A673 (cell line): ENCODE results near the gene ADI1. TPM values are rescaled to one million over a fixed set of nuclear protein-coding genes. Genes with fewer than 3 reads are reported as not detected.

Experiments
- BruUV-seq: library from RNA; stranded (reverse); fragments of 400-500 nt; replicated peaks from 2 replicates; lab custom pipeline; 2021; lab: Mats Ljungman, UMichigan
- CTCF ChIA-PET: fragments of 300-600 bp; sonication (Branson Sonifier 250); formaldehyde crosslinking; loops from one replicate; lab custom pipeline; 2022; ENCODE audit warnings: antibody characterized with exemption; lab: Charles Lee
- POLR2A ChIA-PET: fragments of 300-600 bp; sonication (Branson Sonifier 250); formaldehyde crosslinking; loops from one replicate; lab custom pipeline; 2022; ENCODE audit warnings: antibody characterized with exemption; ENCODE audit not compliant: low non-redundant PET; lab: Charles Lee
- DNase-seq: peaks from one replicate; pipeline ENCODE4 v3.0.0-alpha.2; 2015; ENCODE audit warnings: low spot score
- H3K27ac ChIP-seq: fragments of 200-600 bp; sonication (generic); 2 replicates; pipeline ENCODE4 v1.5.1; 2016; ENCODE audit warnings: mixed run types, low read depth, mild to moderate bottlenecking, mixed read lengths, antibody characterized with exemption, low read length; ENCODE audit not compliant: poor library complexity, severe bottlenecking
- H3K27me3 ChIP-seq: fragments of 200-600 bp; sonication (generic); replicated peaks from 2 replicates; pipeline ENCODE4 v1.6.1; 2017; ENCODE audit warnings: mixed run types, low read depth, mild to moderate bottlenecking, mixed read lengths, antibody characterized with exemption, low read length; ENCODE audit not compliant: insufficient read depth, poor library complexity
- H3K36me3 ChIP-seq: fragments of 200-600 bp; sonication (generic); 2 replicates; pipeline ENCODE4 v1.6.1; 2016; ENCODE audit warnings: mixed run types, mild to moderate bottlenecking, mixed read lengths, antibody characterized with exemption, low read length; ENCODE audit not compliant: insufficient read depth, poor library complexity, severe bottlenecking
- H3K4me1 ChIP-seq: fragments of 200-600 bp; sonication (generic); 2 replicates; pipeline ENCODE4 v1.6.1; 2017; ENCODE audit warnings: mixed run types, mild to moderate bottlenecking, mixed read lengths, antibody characterized with exemption, low read length; ENCODE audit not compliant: insufficient read depth, poor library complexity, severe bottlenecking
- H3K4me3 ChIP-seq: fragments of 200-600 bp; sonication (generic); 2 replicates; pipeline ENCODE4 v1.5.1; 2016; ENCODE audit warnings: low read depth, mixed run types, mild to moderate bottlenecking, mixed read lengths, low read length; ENCODE audit not compliant: poor library complexity, severe bottlenecking
- H3K9me3 ChIP-seq: fragments of 200-600 bp; sonication (generic); 2 replicates; pipeline ENCODE4 v1.6.1; 2016; ENCODE audit warnings: mixed run types, low read depth, mild to moderate bottlenecking, mixed read lengths, antibody characterized with exemption, low read length; ENCODE audit not compliant: poor library complexity, severe bottlenecking
- EZH2 ChIP-seq: fragments of 200-600 bp; sonication (generic); IDR thresholded peaks from 2 replicates; pipeline ENCODE4 v1.6.1; 2017; ENCODE audit warnings: borderline replicate concordance, low read depth, mild to moderate bottlenecking, mixed read lengths, antibody characterized with exemption, low read length; ENCODE audit not compliant: poor library complexity, severe bottlenecking
- intact Hi-C: fragments of 100-400 bp; cut with micrococcal nuclease; formaldehyde crosslinking; loops from one replicate; pipeline ENCODE4 v1.10.0; 2022; ENCODE audit not compliant: unreplicated experiment
- total RNA-seq: library from RNA; stranded (reverse); gene quantifications from 2 replicates; pipeline ENCODE4 v1.2.3, GENCODE V29; 2021
- TF ChIP-seq, protein P1 (sequence below): fragments of 300-800, 200-600 bp; sonication (generic); conservative IDR thresholded peaks from 2 replicates; pipeline ENCODE4 v1.5.1; 2017; ENCODE audit warnings: low read depth, mild to moderate bottlenecking, antibody characterized with exemption, low read length, moderate library complexity, mixed read lengths

ADI1 gene
- total RNA-seq, 1 experiment from 2014 or later = 68.3 TPM

GRCh38 chr2:3523551-3524041 is 4.3 kb upstream of the ADI1 start:
- Histone ChIP-seq H3K27ac (no peak overlapping the region), H3K4me3 (no peak overlapping the region), H3K4me1 (peaks cover 12% of the 10 kb centered on the region), H3K9me3 (no peaks in the 10 kb centered on the region), H3K27me3 (no peaks in the 10 kb centered on the region), H3K36me3 (no peaks in the 10 kb centered on the region)
- no TSS peak for BruUV-seq
- CTCF ChIA-PET = no interaction called here
- POLR2A ChIA-PET = no interaction called here
- DNase-seq = no peak
- intact Hi-C loops = no loop called here
- TF ChIP-seq, protein P1, sequence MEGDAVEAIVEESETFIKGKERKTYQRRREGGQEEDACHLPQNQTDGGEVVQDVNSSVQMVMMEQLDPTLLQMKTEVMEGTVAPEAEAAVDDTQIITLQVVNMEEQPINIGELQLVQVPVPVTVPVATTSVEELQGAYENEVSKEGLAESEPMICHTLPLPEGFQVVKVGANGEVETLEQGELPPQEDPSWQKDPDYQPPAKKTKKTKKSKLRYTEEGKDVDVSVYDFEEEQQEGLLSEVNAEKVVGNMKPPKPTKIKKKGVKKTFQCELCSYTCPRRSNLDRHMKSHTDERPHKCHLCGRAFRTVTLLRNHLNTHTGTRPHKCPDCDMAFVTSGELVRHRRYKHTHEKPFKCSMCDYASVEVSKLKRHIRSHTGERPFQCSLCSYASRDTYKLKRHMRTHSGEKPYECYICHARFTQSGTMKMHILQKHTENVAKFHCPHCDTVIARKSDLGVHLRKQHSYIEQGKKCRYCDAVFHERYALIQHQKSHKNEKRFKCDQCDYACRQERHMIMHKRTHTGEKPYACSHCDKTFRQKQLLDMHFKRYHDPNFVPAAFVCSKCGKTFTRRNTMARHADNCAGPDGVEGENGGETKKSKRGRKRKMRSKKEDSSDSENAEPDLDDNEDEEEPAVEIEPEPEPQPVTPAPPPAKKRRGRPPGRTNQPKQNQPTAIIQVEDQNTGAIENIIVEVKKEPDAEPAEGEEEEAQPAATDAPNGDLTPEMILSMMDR = no peak
- TF ChIP-seq EZH2 = no peak

DNA sequence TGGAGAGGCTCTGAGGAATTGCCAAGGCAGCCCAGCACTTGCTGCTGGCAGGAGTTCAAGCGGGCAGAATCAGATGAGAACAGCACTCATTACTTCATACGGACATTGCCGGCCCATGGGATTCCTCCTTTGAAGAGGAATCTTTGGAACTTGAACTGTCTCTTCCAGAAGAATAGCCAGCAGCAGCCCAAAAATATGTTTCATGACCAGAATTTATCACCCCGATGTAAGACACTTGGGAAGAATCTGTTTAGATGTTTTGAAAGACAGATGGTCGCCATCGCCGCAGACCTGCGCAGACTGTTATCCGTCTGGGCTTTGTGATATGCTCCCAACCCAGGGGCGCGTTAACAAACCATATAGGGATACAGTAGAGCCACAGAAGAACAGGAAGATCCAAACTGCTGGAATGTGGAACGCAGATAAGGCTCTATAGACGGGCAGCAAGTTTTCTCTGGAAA is 3.7 kb upstream of the ADI1 start:
- no peak for TF ChIP-seq EZH2
- TF ChIP-seq, protein P1 = no peak
- no peak for DNase-seq
- no peak overlapping the region for H3K27ac ChIP-seq
- no peaks in the 10 kb centered on the region for H3K36me3 ChIP-seq
- peaks cover 14% of the 10 kb centered on the region for H3K4me1 ChIP-seq
- intact Hi-C loops = no loop called here
- ChIA-PET POLR2A (no interaction called here), CTCF (no interaction called here)
- no peak overlapping the region for H3K4me3 ChIP-seq
- no peaks in the 10 kb centered on the region for H3K27me3 ChIP-seq
- no peaks in the 10 kb centered on the region for H3K9me3 ChIP-seq
- BruUV-seq = no TSS peak

DNA sequence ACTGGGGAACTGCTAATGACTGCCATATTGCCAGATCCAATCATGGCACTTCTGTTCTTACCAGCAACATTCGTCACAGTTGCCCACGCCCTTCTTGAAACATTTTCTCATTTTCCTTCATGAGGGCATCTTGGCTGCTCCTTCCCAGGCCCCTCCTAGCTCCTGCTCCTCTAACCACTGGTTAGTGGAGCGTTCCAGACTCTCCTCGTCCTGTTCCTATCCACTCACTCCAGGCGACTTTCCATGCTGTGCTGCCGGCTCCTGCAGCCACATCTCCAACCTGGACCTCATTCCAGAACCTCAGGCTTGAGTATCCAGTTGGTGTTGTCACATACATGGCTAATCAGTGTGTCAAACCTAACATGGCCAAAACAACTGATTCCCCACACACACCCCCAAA is 1.3 kb upstream of the ADI1 start:
- peaks cover 16% of the 10 kb centered on the region for H3K4me1 ChIP-seq
- H3K9me3 ChIP-seq = no peaks in the 10 kb centered on the region
- H3K27ac ChIP-seq = no peak overlapping the region
- no peaks in the 10 kb centered on the region for H3K27me3 ChIP-seq
- no peak overlapping the region for H3K4me3 ChIP-seq
- TF ChIP-seq EZH2 = no peak
- BruUV-seq = no TSS peak
- intact Hi-C loops = no loop called here
- CTCF ChIA-PET = no interaction called here
- POLR2A ChIA-PET = no interaction called here
- DNase-seq = no peak
- no peaks in the 10 kb centered on the region for H3K36me3 ChIP-seq
